ENCODE measurements around the gene CHRNB1. TPM values are rescaled to one million over a fixed set of nuclear protein-coding genes. Genes with fewer than 3 reads are reported as not detected.

Gene CHRNB1
- total RNA-seq, 1 experiment from 2014 or later = 12.7 TPM

- peak within 1 kb of the TSS; percentile 34; the same call in 1 of the 2 replicates for H3K14ac ChIP-seq (ENCODE audit: insufficient read depth, low read length)
- H2BK12ac ChIP-seq (ENCODE audit: insufficient read length, low read depth, low read length) = no peak within 1 kb of the TSS
- no CpG with 5 or more reads among the region's 49 CpGs for WGBS (ENCODE audit: extremely low coverage, insufficient read length, low lambda C conversion rate)
- H3K4me1 ChIP-seq (ENCODE audit: insufficient read depth, low read length) = no peaks in the 10 kb centered on the region; the same call in 1 of the 2 replicates
- no peak within 1 kb of the TSS for H2BK120ac ChIP-seq (ENCODE audit: low read depth, low read length, poor library complexity, severe bottlenecking)
- no peak within 1 kb of the TSS for H3K18ac ChIP-seq (ENCODE audit: insufficient read length, low read depth, low read length)
- Mint-ChIP-seq H3K4me1 (peaks cover 26 to 37% of the 10 kb centered on the region in 2 experiments), H3K4me3 (peak within 1 kb of the TSS; percentile 84 to 94), H3K27me3 (ENCODE audit: low read depth) (no peaks in the 10 kb centered on the region), H3K27ac (peak within 1 kb of the TSS; percentile 95 to 96 (median 96)), H3K36me3 (ENCODE audit: insufficient read depth in 1 of 3, low read depth in 3 of 3) (peaks cover 6 to 15% (median 8%) of the 10 kb centered on the region in 3 experiments), H3K9me3 (no peaks in the 10 kb centered on the region)
- H3T11ph ChIP-seq (ENCODE audit: low read length) = no peak within 1 kb of the TSS
- H4K91ac ChIP-seq (ENCODE audit: insufficient read length, low read depth, low read length) = no peak within 1 kb of the TSS
- no peaks in the 10 kb centered on the region for H3K79me2 ChIP-seq (ENCODE audit: insufficient read depth, low read length)
- no peak within 1 kb of the TSS for H3K4ac ChIP-seq (ENCODE audit: low read depth, low read length)
- H3K9me3 ChIP-seq (ENCODE audit: control insufficient read depth, low read depth, low read length) = no peaks in the 10 kb centered on the region
- H2BK5ac ChIP-seq (ENCODE audit: insufficient read length, low read length) = no peak within 1 kb of the TSS
- DNase-seq = peak; percentile 100
- H4K20me1 ChIP-seq (ENCODE audit: control insufficient read depth, insufficient read depth, insufficient read length) = no peaks in the 10 kb centered on the region
- H3K9ac ChIP-seq (ENCODE audit: extremely low read depth, insufficient read length, low read length) = peak within 1 kb of the TSS; percentile 9
- no peak within 1 kb of the TSS for H4K8ac ChIP-seq (replicated peaks; ENCODE audit: insufficient read length, low read depth, low read length)
- TF ChIP-seq CTCF (conservative IDR thresholded peaks at IDR 0.05) = no peak
- H3K23ac ChIP-seq (ENCODE audit: insufficient read length, low read depth, low read length) = no peak within 1 kb of the TSS
- no peak within 1 kb of the TSS for H4K5ac ChIP-seq (ENCODE audit: insufficient read length, low read depth, low read length)
- peak within 1 kb of the TSS; percentile 78 for H3K4me2 ChIP-seq (ENCODE audit: insufficient read depth, insufficient read length, low read length)
- H3K27me3 ChIP-seq (ENCODE audit: insufficient read depth, low read length) = no peaks in the 10 kb centered on the region
- no peak within 1 kb of the TSS for H3K56ac ChIP-seq (ENCODE audit: insufficient read length, low read depth, low read length)
- no peak within 1 kb of the TSS for H2AFZ ChIP-seq (ENCODE audit: low read length)
- H3K27ac ChIP-seq (ENCODE audit: insufficient read length, low read depth, low read length) = no peak within 1 kb of the TSS
- H3K79me1 ChIP-seq (ENCODE audit: insufficient read depth, low read depth, low read length, poor library complexity, severe bottlenecking) = no peaks in the 10 kb centered on the region
- no peak within 1 kb of the TSS for H2BK15ac ChIP-seq (ENCODE audit: low read depth, low read length)
- H2AK5ac ChIP-seq (ENCODE audit: insufficient read length, low read length) = no peak within 1 kb of the TSS
- no peak within 1 kb of the TSS for H2BK20ac ChIP-seq (ENCODE audit: low read depth, low read length, poor library complexity, severe bottlenecking)
- peaks cover 5% of the 10 kb centered on the region for H3K23me2 ChIP-seq (ENCODE audit: insufficient read length, low read depth, low read length, poor library complexity, severe bottlenecking)
Observed at GRCh38 chr17:7403977-7404736, 40.7 kb upstream of the CHRNB1 start, which contains the start of gene TMEM256. Gene TMEM256, minus strand, starts transcription at chr17:7404097. Its CDS starts 13 bp downstream, at chr17:7404084.
